GM12873 (cell line): ENCODE data around the gene SFTPA1.

ENCODE experiments used
- TF ChIP-seq, protein P1 (sequence below): IDR thresholded peaks from 2 replicates; pipeline ENCODE4 v1.5.1; 2012; ENCODE audit warnings: low read depth, mild to moderate bottlenecking, moderate library complexity, low read length, control low read depth; ENCODE audit not compliant: insufficient read depth; ENCODE audit errors: missing control alignments

SFTPA1 gene

GRCh38 chr10:79583488-79584024 is 27.2 kb upstream of the SFTPA1 start:
- TF ChIP-seq, protein P1, sequence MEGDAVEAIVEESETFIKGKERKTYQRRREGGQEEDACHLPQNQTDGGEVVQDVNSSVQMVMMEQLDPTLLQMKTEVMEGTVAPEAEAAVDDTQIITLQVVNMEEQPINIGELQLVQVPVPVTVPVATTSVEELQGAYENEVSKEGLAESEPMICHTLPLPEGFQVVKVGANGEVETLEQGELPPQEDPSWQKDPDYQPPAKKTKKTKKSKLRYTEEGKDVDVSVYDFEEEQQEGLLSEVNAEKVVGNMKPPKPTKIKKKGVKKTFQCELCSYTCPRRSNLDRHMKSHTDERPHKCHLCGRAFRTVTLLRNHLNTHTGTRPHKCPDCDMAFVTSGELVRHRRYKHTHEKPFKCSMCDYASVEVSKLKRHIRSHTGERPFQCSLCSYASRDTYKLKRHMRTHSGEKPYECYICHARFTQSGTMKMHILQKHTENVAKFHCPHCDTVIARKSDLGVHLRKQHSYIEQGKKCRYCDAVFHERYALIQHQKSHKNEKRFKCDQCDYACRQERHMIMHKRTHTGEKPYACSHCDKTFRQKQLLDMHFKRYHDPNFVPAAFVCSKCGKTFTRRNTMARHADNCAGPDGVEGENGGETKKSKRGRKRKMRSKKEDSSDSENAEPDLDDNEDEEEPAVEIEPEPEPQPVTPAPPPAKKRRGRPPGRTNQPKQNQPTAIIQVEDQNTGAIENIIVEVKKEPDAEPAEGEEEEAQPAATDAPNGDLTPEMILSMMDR = no peak

DNA sequence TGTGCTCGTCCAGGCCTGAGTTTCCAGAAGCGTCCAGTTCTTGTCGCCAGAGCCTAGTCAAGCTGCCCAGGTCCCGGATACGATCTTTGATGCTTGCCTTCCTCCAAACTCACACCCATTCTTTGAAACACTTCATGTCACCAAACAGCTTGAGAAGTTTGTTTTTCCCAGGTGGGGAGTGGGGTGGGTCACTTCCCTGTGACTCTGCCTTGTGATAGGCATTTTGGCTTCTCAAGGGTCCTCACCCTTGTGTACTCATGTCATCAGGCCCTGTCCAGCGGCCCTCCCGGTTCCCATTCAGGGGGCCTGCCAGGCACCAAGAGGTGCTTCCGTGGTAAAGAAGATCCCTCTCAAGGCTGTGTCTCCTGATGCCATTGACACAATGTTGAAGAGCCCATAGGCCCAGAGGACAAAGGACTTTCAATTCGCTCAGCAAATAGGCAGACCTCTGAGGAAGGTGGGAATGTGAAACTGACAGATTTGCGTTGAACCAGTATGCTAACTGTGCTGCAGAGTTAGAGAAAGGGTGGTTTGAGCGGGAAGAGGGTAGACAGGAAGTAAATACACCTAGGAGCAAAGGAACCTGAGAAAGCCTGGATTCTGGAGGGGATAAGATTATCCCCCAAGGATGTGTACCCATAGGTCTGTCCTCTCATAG is 24.7 kb upstream of the SFTPA1 start:
- TF ChIP-seq, protein P1 = no peak

- TF ChIP-seq, protein P1 = no peak
Measured at GRCh38 chr10:79586933-79587332, 23.8 kb upstream of the SFTPA1 start.

DNA sequence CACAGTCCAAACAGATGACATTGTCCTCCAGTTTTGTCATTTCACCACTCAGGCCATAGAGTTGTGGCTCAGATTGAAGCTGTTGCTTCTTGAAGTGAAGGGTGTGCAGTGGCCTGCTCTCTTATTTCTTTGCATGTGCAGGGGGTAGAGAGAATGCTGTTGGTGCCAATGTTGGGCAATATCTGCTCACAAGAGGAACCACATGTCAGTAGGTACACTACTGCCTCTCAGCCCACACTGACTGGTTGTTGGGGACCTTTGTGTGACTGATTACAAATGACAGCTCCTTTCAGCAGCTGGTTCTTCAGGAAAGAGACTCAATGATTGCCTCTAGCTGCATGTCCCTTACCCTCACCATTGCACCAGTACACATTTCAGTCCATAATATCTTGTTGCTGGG is 21.9 kb upstream of the SFTPA1 start:
- TF ChIP-seq, protein P1 = no peak

DNA sequence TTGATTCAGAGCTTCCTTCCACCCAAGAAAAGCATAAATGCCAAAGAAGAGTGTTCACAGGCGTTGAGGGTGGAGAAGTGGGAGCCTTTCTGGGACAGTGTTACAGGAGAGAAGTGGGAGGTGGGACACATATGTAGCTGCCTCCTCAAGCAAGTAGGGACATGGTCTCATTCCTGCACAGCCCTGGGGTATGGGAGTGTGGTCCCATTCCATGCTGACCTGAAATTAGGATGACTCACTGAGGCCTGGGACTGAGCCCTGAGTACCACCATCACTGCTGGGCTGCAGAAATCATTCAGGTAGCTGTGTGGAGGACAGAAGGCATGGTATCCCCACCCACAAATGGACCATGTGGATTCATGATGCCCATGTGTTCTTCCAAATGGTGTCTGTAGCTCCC is 17.4 kb upstream of the SFTPA1 start:
- TF ChIP-seq, protein P1 = no peak

GRCh38 chr10:79595510-79595909 is 15.2 kb upstream of the SFTPA1 start:
- TF ChIP-seq, protein P1 = no peak

GRCh38 chr10:79601939-79602338 is 8.8 kb upstream of the SFTPA1 start:
- TF ChIP-seq, protein P1 = no peak
